IPS-15b (cell line): Measurements from ENCODE around the gene TAF7L.

Experiments used
- H3K27me3 ChIP-seq: one replicate; pipeline ENCODE4 v1.6.1; 2013; ENCODE audit warnings: low read length; ENCODE audit not compliant: control insufficient read depth, insufficient read depth
- H3K36me3 ChIP-seq: one replicate; pipeline ENCODE4 v1.6.1; 2013; ENCODE audit warnings: low read length; ENCODE audit not compliant: control insufficient read depth, insufficient read depth
- H3K4me1 ChIP-seq: one replicate; pipeline ENCODE4 v1.6.1; 2013; ENCODE audit warnings: mild to moderate bottlenecking, low read length; ENCODE audit not compliant: control insufficient read depth, insufficient read depth
- H3K4me3 ChIP-seq: one replicate; pipeline ENCODE4 v1.5.1; 2013; ENCODE audit warnings: low read depth, low read length
- H3K9ac ChIP-seq: one replicate; pipeline ENCODE4 v1.6.1; 2013; ENCODE audit warnings: low read depth, mild to moderate bottlenecking, low read length
- H3K9me3 ChIP-seq: one replicate; pipeline ENCODE4 v1.6.1; 2013; ENCODE audit warnings: mild to moderate bottlenecking, low read length; ENCODE audit not compliant: control insufficient read depth, insufficient read depth

Gene TAF7L

GRCh38 chrX:101219864-101220346 is 71.2 kb downstream of the TAF7L start:
- Histone ChIP-seq H3K9ac (no peak overlapping the region), H3K4me1 (peaks cover 2% of the 10 kb centered on the region), H3K36me3 (no peaks in the 10 kb centered on the region), H3K9me3 (no peaks in the 10 kb centered on the region), H3K4me3 (no peak overlapping the region), H3K27me3 (no peaks in the 10 kb centered on the region)

DNA sequence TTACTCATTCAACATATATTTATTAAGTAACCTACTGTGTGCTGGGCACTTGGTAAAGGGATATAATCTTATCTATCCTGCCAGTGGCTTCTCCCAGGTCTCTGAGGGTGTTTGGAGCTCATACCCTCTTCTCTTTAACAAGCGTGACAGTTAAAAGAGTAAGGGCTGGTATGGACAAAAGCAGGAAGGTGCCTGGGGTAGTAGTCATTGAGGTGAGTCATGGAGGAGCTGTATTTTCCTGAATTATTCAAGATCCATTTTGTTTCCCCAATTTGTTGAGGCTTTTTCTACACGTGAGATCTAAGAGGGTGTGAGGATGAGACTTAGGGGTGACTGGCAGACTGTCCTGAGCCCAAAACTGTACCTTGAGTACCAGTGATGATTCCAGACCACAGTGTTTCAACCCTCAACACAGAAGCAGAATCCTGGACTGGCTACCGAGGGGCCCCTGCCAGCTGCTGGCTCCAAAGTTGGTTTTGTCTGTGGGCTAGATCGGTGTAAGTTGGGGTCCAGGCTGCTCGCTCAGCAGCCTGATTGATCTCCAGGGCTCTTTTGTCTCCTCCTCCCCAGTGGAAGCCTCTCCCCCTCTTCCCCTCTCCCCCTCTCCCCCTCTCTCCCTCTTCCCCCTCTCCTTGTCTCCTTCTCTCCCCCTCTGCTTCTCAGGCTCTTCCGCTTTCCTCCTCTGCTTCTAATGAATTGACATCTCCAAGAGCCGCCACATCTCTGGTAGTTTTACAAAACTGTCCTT is 71.8 kb downstream of the TAF7L start, which contains the start of gene DRP2:
DRP2 (plus strand) TSS at position 671 of the 748 bp plus-strand sequence. CDS start 11,862 bp downstream, outside the sequence.
- H3K9ac ChIP-seq: no peak within 1 kb of the TSS

More for the DNA sequence above, 71.8 kb downstream of the TAF7L start, which contains the start of gene DRP2:
- no peaks in the 10 kb centered on the region for H3K9me3 ChIP-seq
- H3K4me1 ChIP-seq: peaks cover 2% of the 10 kb centered on the region
- no peaks in the 10 kb centered on the region for H3K36me3 ChIP-seq
- H3K4me3 ChIP-seq: no peak within 1 kb of the TSS
- no peaks in the 10 kb centered on the region for H3K27me3 ChIP-seq
